ENCODE data around the gene DCN. TPM values are rescaled to one million over a fixed set of nuclear protein-coding genes. Genes with fewer than 3 reads are reported as not detected.

Gene DCN
- total RNA-seq, 1 donor from 2014 or later = 32.6 TPM

GRCh38 chr12:91144053-91144452 lies 38.6 kb downstream of the DCN start:
- Histone ChIP-seq H3K27me3 (ENCODE audit: control insufficient read depth, insufficient read depth, low read length) (no peaks in the 10 kb centered on the region), H3K4me3 (ENCODE audit: low read depth, low read length) (no peak overlapping the region), H3K36me3 (ENCODE audit: control insufficient read depth, insufficient read depth, low read length) (no peaks in the 10 kb centered on the region)
- DNase-seq (ENCODE audit: low read depth) (peak; percentile 90), FAIRE-seq (peak; percentile 90)
- TF ChIP-seq CTCF (IDR thresholded peaks at IDR 0.05; ENCODE audit: insufficient read depth, low read length, severe bottlenecking) = no peak

GRCh38 chr12:91143206-91143605 lies 39.4 kb downstream of the DCN start:
- no peak for TF ChIP-seq CTCF (IDR thresholded peaks at IDR 0.05; ENCODE audit: insufficient read depth, low read length, severe bottlenecking)
- no peaks in the 10 kb centered on the region for H3K36me3 ChIP-seq (ENCODE audit: control insufficient read depth, insufficient read depth, low read length)
- H3K27me3 ChIP-seq (ENCODE audit: control insufficient read depth, insufficient read depth, low read length) = no peaks in the 10 kb centered on the region
- no peak overlapping the region for H3K4me3 ChIP-seq (ENCODE audit: low read depth, low read length)
- FAIRE-seq = no peak
- no peak for DNase-seq (ENCODE audit: low read depth)

GRCh38 chr12:91142221-91142631 lies 40.4 kb downstream of the DCN start:
- no peak for TF ChIP-seq CTCF (IDR thresholded peaks at IDR 0.05; ENCODE audit: insufficient read depth, low read length, severe bottlenecking)
- no peak overlapping the region for H3K4me3 ChIP-seq (ENCODE audit: low read depth, low read length)
- H3K27me3 ChIP-seq (ENCODE audit: control insufficient read depth, insufficient read depth, low read length) = no peaks in the 10 kb centered on the region
- no peak for DNase-seq (ENCODE audit: low read depth)
- no peak for FAIRE-seq
- no peaks in the 10 kb centered on the region for H3K36me3 ChIP-seq (ENCODE audit: control insufficient read depth, insufficient read depth, low read length)

- Histone ChIP-seq H3K36me3 (ENCODE audit: control insufficient read depth, insufficient read depth, low read length) (no peaks in the 10 kb centered on the region), H3K4me3 (ENCODE audit: low read depth, low read length) (no peak overlapping the region), H3K27me3 (ENCODE audit: control insufficient read depth, insufficient read depth, low read length) (no peaks in the 10 kb centered on the region)
- FAIRE-seq (no peak), DNase-seq (ENCODE audit: low read depth) (peak; percentile 38)
- no peak for TF ChIP-seq CTCF (IDR thresholded peaks at IDR 0.05; ENCODE audit: insufficient read depth, low read length, severe bottlenecking)
Observed at GRCh38 chr12:91140026-91140931, 42.3 kb downstream of the DCN start.

GRCh38 chr12:91139286-91139685 lies 43.3 kb downstream of the DCN start:
- FAIRE-seq (no peak), DNase-seq (ENCODE audit: low read depth) (no peak)
- Histone ChIP-seq H3K4me3 (ENCODE audit: low read depth, low read length) (no peak overlapping the region), H3K27me3 (ENCODE audit: control insufficient read depth, insufficient read depth, low read length) (no peaks in the 10 kb centered on the region), H3K36me3 (ENCODE audit: control insufficient read depth, insufficient read depth, low read length) (no peaks in the 10 kb centered on the region)
- no peak for TF ChIP-seq CTCF (IDR thresholded peaks at IDR 0.05; ENCODE audit: insufficient read depth, low read length, severe bottlenecking)
